Panc1 (cell line): ENCODE data around the gene ZNF99.

Source experiments
- SIN3A ChIP-seq: IDR thresholded peaks from 2 replicates; pipeline ENCODE4 v1.6.1; 2012; ENCODE audit warnings: low read depth, mild to moderate bottlenecking, low read length, moderate library complexity, borderline replicate concordance; ENCODE audit not compliant: insufficient read depth
- TF ChIP-seq, protein P1 (sequence below): fragments of 450-650 bp; IDR thresholded peaks from 2 replicates; pipeline ENCODE4 v1.5.1; 2017; ENCODE audit warnings: mild to moderate bottlenecking
- TF ChIP-seq, protein P2 (sequence below), 2 experiments: IDR thresholded peaks; 2 replicates each; pipeline ENCODE4 v1.6.1; 2011 to 2012; ENCODE audit warnings: low read depth in 2 of 2, control low read depth in 1 of 2, low read length in 1 of 2, mild to moderate bottlenecking in 1 of 2, moderate library complexity in 1 of 2; ENCODE audit not compliant: insufficient read depth in 1 of 2

DNA sequence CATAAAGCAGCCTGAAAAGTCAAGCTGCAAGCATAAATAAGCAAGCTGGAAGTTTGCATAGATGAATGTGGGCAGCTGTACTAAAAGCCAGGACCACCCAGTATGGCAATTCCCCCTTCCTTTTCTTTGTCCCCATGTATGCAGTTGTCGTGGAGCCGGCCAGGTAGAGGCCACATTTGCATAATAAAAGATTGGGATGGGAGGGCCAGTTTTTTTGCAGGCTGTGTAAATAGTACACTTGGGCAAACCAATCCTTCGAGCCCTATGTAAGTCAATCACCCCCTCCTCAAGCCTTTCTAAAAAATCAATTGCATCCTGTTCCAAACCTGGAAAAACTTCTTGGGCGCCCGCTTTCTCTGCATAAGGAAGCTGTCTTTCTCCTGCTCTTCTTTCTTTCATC, 13.1 kb upstream of the ZNF99 start:
- TF ChIP-seq, protein P1, sequence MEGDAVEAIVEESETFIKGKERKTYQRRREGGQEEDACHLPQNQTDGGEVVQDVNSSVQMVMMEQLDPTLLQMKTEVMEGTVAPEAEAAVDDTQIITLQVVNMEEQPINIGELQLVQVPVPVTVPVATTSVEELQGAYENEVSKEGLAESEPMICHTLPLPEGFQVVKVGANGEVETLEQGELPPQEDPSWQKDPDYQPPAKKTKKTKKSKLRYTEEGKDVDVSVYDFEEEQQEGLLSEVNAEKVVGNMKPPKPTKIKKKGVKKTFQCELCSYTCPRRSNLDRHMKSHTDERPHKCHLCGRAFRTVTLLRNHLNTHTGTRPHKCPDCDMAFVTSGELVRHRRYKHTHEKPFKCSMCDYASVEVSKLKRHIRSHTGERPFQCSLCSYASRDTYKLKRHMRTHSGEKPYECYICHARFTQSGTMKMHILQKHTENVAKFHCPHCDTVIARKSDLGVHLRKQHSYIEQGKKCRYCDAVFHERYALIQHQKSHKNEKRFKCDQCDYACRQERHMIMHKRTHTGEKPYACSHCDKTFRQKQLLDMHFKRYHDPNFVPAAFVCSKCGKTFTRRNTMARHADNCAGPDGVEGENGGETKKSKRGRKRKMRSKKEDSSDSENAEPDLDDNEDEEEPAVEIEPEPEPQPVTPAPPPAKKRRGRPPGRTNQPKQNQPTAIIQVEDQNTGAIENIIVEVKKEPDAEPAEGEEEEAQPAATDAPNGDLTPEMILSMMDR: no peak
- no peak for TF ChIP-seq SIN3A
- TF ChIP-seq, protein P2, sequence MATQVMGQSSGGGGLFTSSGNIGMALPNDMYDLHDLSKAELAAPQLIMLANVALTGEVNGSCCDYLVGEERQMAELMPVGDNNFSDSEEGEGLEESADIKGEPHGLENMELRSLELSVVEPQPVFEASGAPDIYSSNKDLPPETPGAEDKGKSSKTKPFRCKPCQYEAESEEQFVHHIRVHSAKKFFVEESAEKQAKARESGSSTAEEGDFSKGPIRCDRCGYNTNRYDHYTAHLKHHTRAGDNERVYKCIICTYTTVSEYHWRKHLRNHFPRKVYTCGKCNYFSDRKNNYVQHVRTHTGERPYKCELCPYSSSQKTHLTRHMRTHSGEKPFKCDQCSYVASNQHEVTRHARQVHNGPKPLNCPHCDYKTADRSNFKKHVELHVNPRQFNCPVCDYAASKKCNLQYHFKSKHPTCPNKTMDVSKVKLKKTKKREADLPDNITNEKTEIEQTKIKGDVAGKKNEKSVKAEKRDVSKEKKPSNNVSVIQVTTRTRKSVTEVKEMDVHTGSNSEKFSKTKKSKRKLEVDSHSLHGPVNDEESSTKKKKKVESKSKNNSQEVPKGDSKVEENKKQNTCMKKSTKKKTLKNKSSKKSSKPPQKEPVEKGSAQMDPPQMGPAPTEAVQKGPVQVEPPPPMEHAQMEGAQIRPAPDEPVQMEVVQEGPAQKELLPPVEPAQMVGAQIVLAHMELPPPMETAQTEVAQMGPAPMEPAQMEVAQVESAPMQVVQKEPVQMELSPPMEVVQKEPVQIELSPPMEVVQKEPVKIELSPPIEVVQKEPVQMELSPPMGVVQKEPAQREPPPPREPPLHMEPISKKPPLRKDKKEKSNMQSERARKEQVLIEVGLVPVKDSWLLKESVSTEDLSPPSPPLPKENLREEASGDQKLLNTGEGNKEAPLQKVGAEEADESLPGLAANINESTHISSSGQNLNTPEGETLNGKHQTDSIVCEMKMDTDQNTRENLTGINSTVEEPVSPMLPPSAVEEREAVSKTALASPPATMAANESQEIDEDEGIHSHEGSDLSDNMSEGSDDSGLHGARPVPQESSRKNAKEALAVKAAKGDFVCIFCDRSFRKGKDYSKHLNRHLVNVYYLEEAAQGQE (IDR thresholded peaks at IDR 0.05; ENCODE audit: insufficient read depth in 1 of 2, low read depth in 2 of 2, low read length in 1 of 2): no peak
